GM23338 (cell line): ENCODE results near the gene DDI2. TPM values are rescaled to one million over a fixed set of nuclear protein-coding genes. Genes with fewer than 3 reads are reported as not detected.

Source experiments
- ATAC-seq: fragments of 200-7000 bp; cut with Tn5 transposase; 3 replicates; pipeline ENCODE4 v1.9.1; 2020
- DNase-seq: peaks from one replicate; pipeline ENCODE4 v3.0.0-alpha.2; 2015; ENCODE audit warnings: low spot score
- H2AFZ ChIP-seq: fragments of 200-600 bp; sonication (generic); 2 replicates; pipeline ENCODE4 v1.8.0; 2016; ENCODE audit warnings: antibody characterized with exemption, mild to moderate bottlenecking, moderate library complexity
- H3F3A ChIP-seq: fragments of 200-600 bp; sonication (generic); replicated peaks from 2 replicates; pipeline ENCODE4 v1.8.0; 2017; ENCODE audit warnings: antibody characterized with exemption, mixed run types, low read depth
- H3K27ac ChIP-seq: fragments of 200-600 bp; sonication (generic); 2 replicates; pipeline ENCODE4 v1.6.1; 2016; ENCODE audit warnings: low read depth
- H3K27me3 ChIP-seq: fragments of 200-600 bp; sonication (generic); 2 replicates; pipeline ENCODE4 v1.8.0; 2016; ENCODE audit warnings: mild to moderate bottlenecking, mixed run types, moderate library complexity; ENCODE audit not compliant: insufficient read depth
- H3K36me3 ChIP-seq: fragments of 200-600 bp; sonication (generic); 2 replicates; pipeline ENCODE4 v1.8.0; 2016; ENCODE audit warnings: mild to moderate bottlenecking; ENCODE audit not compliant: insufficient read depth
- H3K4me1 ChIP-seq: fragments of 200-600 bp; sonication (generic); 2 replicates; pipeline ENCODE4 v1.8.0; 2016; ENCODE audit warnings: mild to moderate bottlenecking, moderate library complexity; ENCODE audit not compliant: insufficient read depth
- H3K4me2 ChIP-seq: fragments of 200-600 bp; sonication (generic); 2 replicates; pipeline ENCODE4 v1.7.1; 2017; ENCODE audit warnings: mixed run types
- H3K4me3 ChIP-seq: fragments of 200-600 bp; sonication (generic); 2 replicates; pipeline ENCODE4 v1.6.1; 2016; ENCODE audit warnings: mixed run types
- H3K79me2 ChIP-seq: fragments of 200-600 bp; sonication (generic); replicated peaks from 2 replicates; pipeline ENCODE4 v1.8.0; 2017; ENCODE audit warnings: mild to moderate bottlenecking; ENCODE audit not compliant: insufficient read depth
- H3K9me2 ChIP-seq: fragments of 200-600 bp; sonication (generic); 2 replicates; pipeline ENCODE4 v1.8.0; 2017; ENCODE audit not compliant: insufficient read depth
- H4K20me1 ChIP-seq: fragments of 200-600 bp; sonication (generic); replicated peaks from 2 replicates; pipeline ENCODE4 v1.8.0; 2017; ENCODE audit warnings: mild to moderate bottlenecking; ENCODE audit not compliant: insufficient read depth
- H3K27ac Mint-ChIP-seq: 2 replicates; pipeline ENCODE4 v1.8.0; 2020; ENCODE audit warnings: inconsistent platforms, mild to moderate bottlenecking, moderate library complexity, mixed read lengths
- H3K27me3 Mint-ChIP-seq: 3 replicates; pipeline ENCODE4 v1.8.0; 2022; ENCODE audit warnings: low read depth, mild to moderate bottlenecking, moderate library complexity, mixed read lengths, inconsistent platforms; ENCODE audit not compliant: insufficient read depth, poor library complexity
- H3K36me3 Mint-ChIP-seq: 3 replicates; pipeline ENCODE4 v1.8.0; 2021; ENCODE audit warnings: low read depth, mild to moderate bottlenecking, inconsistent platforms, moderate library complexity, mixed read lengths
- H3K4me1 Mint-ChIP-seq: 3 replicates; pipeline ENCODE4 v1.8.0; 2020; ENCODE audit warnings: mild to moderate bottlenecking, inconsistent platforms, mixed read lengths
- H3K4me3 Mint-ChIP-seq: 3 replicates; pipeline ENCODE4 v1.8.0; 2021; ENCODE audit warnings: moderate library complexity, mild to moderate bottlenecking, inconsistent platforms, mixed read lengths
- H3K9me3 Mint-ChIP-seq: 3 replicates; pipeline ENCODE4 v1.8.0; 2020; ENCODE audit warnings: moderate library complexity, mild to moderate bottlenecking, inconsistent platforms, mixed read lengths
- CREB1 ChIP-seq: fragments of 250-450 bp; sonication (Bioruptor Pico); IDR thresholded peaks from 2 replicates; pipeline ENCODE4 v1.5.0; 2020; ENCODE audit warnings: low read depth, mild to moderate bottlenecking, moderate library complexity
- EZH2phosphoT487 ChIP-seq: fragments of 200-600 bp; sonication (generic); IDR thresholded peaks from one replicate; pipeline ENCODE4 v1.8.1; 2018; ENCODE audit warnings: antibody characterized with exemption; ENCODE audit not compliant: unreplicated experiment
- NANOG ChIP-seq: IDR thresholded peaks from 2 replicates; pipeline ENCODE4 v1.6.1; 2016; ENCODE audit warnings: antibody characterized with exemption, borderline replicate concordance
- POLR2AphosphoS5 ChIP-seq: IDR thresholded peaks from 2 replicates; pipeline ENCODE4 v1.6.1; 2016; ENCODE audit warnings: antibody characterized with exemption, low read depth
- REST ChIP-seq: IDR thresholded peaks from one replicate; pipeline ENCODE4 v1.6.1; 2018; ENCODE audit warnings: antibody characterized with exemption; ENCODE audit not compliant: unreplicated experiment
- ZNF114 ChIP-seq: fragments of 250-450 bp; sonication (Bioruptor Pico); IDR thresholded peaks from 2 replicates; pipeline ENCODE4 v1.5.0; 2020; ENCODE audit warnings: mild to moderate bottlenecking, moderate library complexity
- polyA plus RNA-seq: library from polyadenylated mRNA; unstranded; fragments of >200 nt; fragmentation: Nextera tagmentation; extraction: Ambion mirVana; gene quantifications from 2 replicates; pipeline ENCODE4 v1.2.1, GENCODE V29; 2016
- total RNA-seq: library from RNA; depleted of rRNA; stranded (reverse); fragments of >200 nt; shearing (Covaris generic); gene quantifications from 2 replicates; pipeline ENCODE4 v1.2.3, GENCODE V29; 2014
- TF ChIP-seq, protein P1 (sequence below), 2 experiments: fragments of 200-600 bp in 1 of 2; sonication (generic) in 1 of 2; conservative IDR thresholded peaks; 2 replicates each; pipeline versions ENCODE4 v1.5.1 to v1.6.1; 2016 to 2017; ENCODE audit warnings: antibody characterized with exemption in 2 of 2, low read depth in 2 of 2, mild to moderate bottlenecking in 2 of 2, moderate library complexity in 1 of 2
- TF ChIP-seq, protein P2 (sequence below): IDR thresholded peaks from 2 replicates; pipeline ENCODE4 v1.6.1; 2016; ENCODE audit warnings: antibody characterized with exemption

DDI2 gene
- total and polyA plus RNA-seq, 2 experiments from 2014 or later = 8.0 to 43.3 TPM

DNA sequence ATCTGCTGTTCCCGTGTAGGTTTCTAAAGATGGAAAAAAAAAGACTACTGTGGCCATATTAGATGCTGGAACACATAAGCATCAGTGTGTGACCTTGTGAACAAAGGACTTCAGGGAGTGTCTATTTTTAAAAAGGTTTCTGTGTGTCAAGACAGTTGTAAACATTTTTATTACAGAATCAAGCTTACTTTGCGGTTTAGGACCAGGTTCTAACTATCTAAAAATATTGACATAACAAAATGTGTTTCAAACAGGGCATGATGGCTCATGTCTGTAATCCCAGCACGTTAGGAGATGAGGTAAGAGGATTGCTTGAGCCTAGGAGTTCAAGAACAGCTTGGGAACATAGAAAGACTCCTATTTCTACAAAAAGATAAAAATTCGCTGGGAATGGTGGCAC is 7.1 kb upstream of the DDI2 start (continued):
- TF ChIP-seq, protein P1, sequence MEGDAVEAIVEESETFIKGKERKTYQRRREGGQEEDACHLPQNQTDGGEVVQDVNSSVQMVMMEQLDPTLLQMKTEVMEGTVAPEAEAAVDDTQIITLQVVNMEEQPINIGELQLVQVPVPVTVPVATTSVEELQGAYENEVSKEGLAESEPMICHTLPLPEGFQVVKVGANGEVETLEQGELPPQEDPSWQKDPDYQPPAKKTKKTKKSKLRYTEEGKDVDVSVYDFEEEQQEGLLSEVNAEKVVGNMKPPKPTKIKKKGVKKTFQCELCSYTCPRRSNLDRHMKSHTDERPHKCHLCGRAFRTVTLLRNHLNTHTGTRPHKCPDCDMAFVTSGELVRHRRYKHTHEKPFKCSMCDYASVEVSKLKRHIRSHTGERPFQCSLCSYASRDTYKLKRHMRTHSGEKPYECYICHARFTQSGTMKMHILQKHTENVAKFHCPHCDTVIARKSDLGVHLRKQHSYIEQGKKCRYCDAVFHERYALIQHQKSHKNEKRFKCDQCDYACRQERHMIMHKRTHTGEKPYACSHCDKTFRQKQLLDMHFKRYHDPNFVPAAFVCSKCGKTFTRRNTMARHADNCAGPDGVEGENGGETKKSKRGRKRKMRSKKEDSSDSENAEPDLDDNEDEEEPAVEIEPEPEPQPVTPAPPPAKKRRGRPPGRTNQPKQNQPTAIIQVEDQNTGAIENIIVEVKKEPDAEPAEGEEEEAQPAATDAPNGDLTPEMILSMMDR (conservative IDR thresholded peaks at IDR 0.05; ENCODE audit: low read depth in 2 of 2) = no peak
- no peak for TF ChIP-seq EZH2phosphoT487

- Mint-ChIP-seq H3K4me3 (peak overlapping the region; percentile 98), H3K4me1 (peaks cover 19% of the 10 kb centered on the region), H3K27me3 (peaks cover 13% of the 10 kb centered on the region), H3K36me3 (peaks cover 8% of the 10 kb centered on the region; the same call in 2 of the 3 replicates), H3K27ac (peak overlapping the region; percentile 82), H3K9me3 (no peaks in the 10 kb centered on the region)
- ATAC-seq (peak; percentile 51), DNase-seq (peak; percentile 58)
- Histone ChIP-seq H3K4me1 (peaks cover 17% of the 10 kb centered on the region; the same call in 1 of the 2 replicates), H2AFZ (peak overlapping the region; percentile 87), H3K27me3 (no peaks in the 10 kb centered on the region), H3K79me2 (peaks cover 41% of the 10 kb centered on the region), H4K20me1 (peaks cover 14% of the 10 kb centered on the region), H3K9me2 (no peaks in the 10 kb centered on the region; the same call in 1 of the 2 replicates), H3F3A (peaks cover 4% of the 10 kb centered on the region; the same call in 1 of the 2 replicates), H3K27ac (peak overlapping the region; percentile 76), H3K4me3 (peak overlapping the region; percentile 98), H3K36me3 (peaks cover 5% of the 10 kb centered on the region; the same call in 1 of the 2 replicates), H3K4me2 (peak overlapping the region; percentile 78)
- no peak for TF ChIP-seq CREB1 (CRISPR knock-in tag)
- TF ChIP-seq REST = no peak
- TF ChIP-seq, protein P2, sequence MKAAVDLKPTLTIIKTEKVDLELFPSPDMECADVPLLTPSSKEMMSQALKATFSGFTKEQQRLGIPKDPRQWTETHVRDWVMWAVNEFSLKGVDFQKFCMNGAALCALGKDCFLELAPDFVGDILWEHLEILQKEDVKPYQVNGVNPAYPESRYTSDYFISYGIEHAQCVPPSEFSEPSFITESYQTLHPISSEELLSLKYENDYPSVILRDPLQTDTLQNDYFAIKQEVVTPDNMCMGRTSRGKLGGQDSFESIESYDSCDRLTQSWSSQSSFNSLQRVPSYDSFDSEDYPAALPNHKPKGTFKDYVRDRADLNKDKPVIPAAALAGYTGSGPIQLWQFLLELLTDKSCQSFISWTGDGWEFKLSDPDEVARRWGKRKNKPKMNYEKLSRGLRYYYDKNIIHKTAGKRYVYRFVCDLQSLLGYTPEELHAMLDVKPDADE = no peak
- TF ChIP-seq POLR2AphosphoS5 = no peak
- TF ChIP-seq NANOG = no peak
- TF ChIP-seq, protein P1 (conservative IDR thresholded peaks at IDR 0.05; ENCODE audit: low read depth in 2 of 2) = no peak
- TF ChIP-seq ZNF114 (CRISPR knock-in tag) = no peak
- no peak for TF ChIP-seq EZH2phosphoT487
Observed at GRCh38 chr1:15616373-15617172, 685 bp upstream of the DDI2 start.
